Measurements from ENCODE around the gene PDE4C.

Gene PDE4C

GRCh38 chr19:18254546-18255503 is 28.6 kb upstream of the PDE4C start:
- no peak for DNase-seq (ENCODE audit: extremely low read depth in 1 of 2, low read depth in 1 of 2)

GRCh38 chr19:18253716-18254115 is 27.5 kb upstream of the PDE4C start:
- no peak for DNase-seq (ENCODE audit: extremely low read depth in 1 of 2, low read depth in 1 of 2)

GRCh38 chr19:18253130-18253529 is 26.9 kb upstream of the PDE4C start:
- no peak for DNase-seq (ENCODE audit: extremely low read depth in 1 of 2, low read depth in 1 of 2)

- DNase-seq (ENCODE audit: extremely low read depth in 1 of 2, low read depth in 1 of 2) = no peak
Measured at GRCh38 chr19:18252370-18252717, 26.1 kb upstream of the PDE4C start.

- peak; percentile 41 to 45 for DNase-seq (ENCODE audit: extremely low read depth in 1 of 2, low read depth in 1 of 2)
Measured at GRCh38 chr19:18251587-18252369, 25.5 kb upstream of the PDE4C start.

- no peak for DNase-seq (ENCODE audit: extremely low read depth in 1 of 2, low read depth in 1 of 2)
Measured at GRCh38 chr19:18249834-18250233, 23.6 kb upstream of the PDE4C start.

GRCh38 chr19:18245297-18245696 is 19.1 kb upstream of the PDE4C start:
- no peak for DNase-seq (ENCODE audit: extremely low read depth in 1 of 2, low read depth in 1 of 2)

GRCh38 chr19:18239303-18239702 is 13.1 kb upstream of the PDE4C start:
- DNase-seq (ENCODE audit: extremely low read depth in 1 of 2, low read depth in 1 of 2) = no peak

GRCh38 chr19:18234194-18234593 is 8.0 kb upstream of the PDE4C start:
- no peak for DNase-seq (ENCODE audit: extremely low read depth in 1 of 2, low read depth in 1 of 2)

- DNase-seq (ENCODE audit: extremely low read depth in 1 of 2, low read depth in 1 of 2) = no peak
Measured at GRCh38 chr19:18233224-18233825, 7.1 kb upstream of the PDE4C start.

- no peak for DNase-seq (ENCODE audit: extremely low read depth in 1 of 2, low read depth in 1 of 2)
Measured at GRCh38 chr19:18232540-18233223, 6.4 kb upstream of the PDE4C start.

- DNase-seq (ENCODE audit: extremely low read depth in 1 of 2, low read depth in 1 of 2) = no peak
Measured at GRCh38 chr19:18231775-18232174, 5.5 kb upstream of the PDE4C start.

- DNase-seq (ENCODE audit: extremely low read depth in 1 of 2, low read depth in 1 of 2) = no peak
Measured at GRCh38 chr19:18230941-18231734, 4.9 kb upstream of the PDE4C start.

GRCh38 chr19:18229915-18230314 is 3.7 kb upstream of the PDE4C start:
- no peak for DNase-seq (ENCODE audit: extremely low read depth in 1 of 2, low read depth in 1 of 2)

- no peak for DNase-seq (ENCODE audit: extremely low read depth in 1 of 2, low read depth in 1 of 2)
Measured at GRCh38 chr19:18229474-18229873, 3.2 kb upstream of the PDE4C start.

- no peak for DNase-seq (ENCODE audit: extremely low read depth in 1 of 2, low read depth in 1 of 2)
Measured at GRCh38 chr19:18227781-18228271, 1.6 kb upstream of the PDE4C start.

GRCh38 chr19:18226956-18227780 is 930 bp upstream of the PDE4C start:
- no peak for DNase-seq (ENCODE audit: extremely low read depth in 1 of 2, low read depth in 1 of 2)

GRCh38 chr19:18225355-18225701 is 910 bp downstream of the PDE4C start:
- no peak for DNase-seq (ENCODE audit: extremely low read depth in 1 of 2, low read depth in 1 of 2)

All from stimulated activated CD8-positive, alpha-beta memory T cell treated with anti-CD3 and anti-CD28 coated beads, Interleukin-7, amount 100 ng/mL, for 48 hours (primary cell).